GM21381 (cell line): Measurements from ENCODE around the gene CGB3.
"Not testable (repeated sequence)": the region's sequence is repeated elsewhere in the genome, so short reads cannot be mapped to it uniquely, and the experiment has no call there.

Experiments
- ATAC-seq: cut with Tn5 transposase; IDR thresholded peaks from one replicate; pipeline ENCODE4 v1.9.1; 2021; ENCODE audit warnings: mild to moderate bottlenecking, moderate library complexity; ENCODE audit not compliant: unreplicated experiment

CGB3 gene

DNA sequence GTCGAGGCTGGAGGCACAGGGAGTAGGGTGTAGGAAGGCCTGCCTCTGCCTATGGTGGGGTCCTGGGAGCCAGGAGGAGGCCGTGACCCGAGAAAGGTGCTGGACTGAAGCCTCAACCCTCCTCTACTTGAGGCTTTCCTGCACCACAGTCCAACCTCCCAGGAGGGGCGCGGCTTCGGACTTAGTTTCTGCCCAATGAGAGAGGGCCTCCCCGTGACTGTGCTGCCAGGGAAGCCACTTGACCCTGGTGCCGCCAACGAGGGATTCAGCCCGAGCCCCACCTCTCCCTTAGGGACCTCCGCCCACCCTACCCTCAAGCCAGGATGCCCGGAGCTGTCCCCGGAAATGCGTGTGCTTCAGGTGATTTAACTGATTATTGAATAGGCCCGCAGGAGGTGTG, at the start of gene CGB3:
TSS of gene CGB3 (minus strand) at position 101 of the 400 bp plus-strand sequence. CDS start 362 bp downstream, outside the sequence.
- not testable (repeated sequence) for ATAC-seq

DNA sequence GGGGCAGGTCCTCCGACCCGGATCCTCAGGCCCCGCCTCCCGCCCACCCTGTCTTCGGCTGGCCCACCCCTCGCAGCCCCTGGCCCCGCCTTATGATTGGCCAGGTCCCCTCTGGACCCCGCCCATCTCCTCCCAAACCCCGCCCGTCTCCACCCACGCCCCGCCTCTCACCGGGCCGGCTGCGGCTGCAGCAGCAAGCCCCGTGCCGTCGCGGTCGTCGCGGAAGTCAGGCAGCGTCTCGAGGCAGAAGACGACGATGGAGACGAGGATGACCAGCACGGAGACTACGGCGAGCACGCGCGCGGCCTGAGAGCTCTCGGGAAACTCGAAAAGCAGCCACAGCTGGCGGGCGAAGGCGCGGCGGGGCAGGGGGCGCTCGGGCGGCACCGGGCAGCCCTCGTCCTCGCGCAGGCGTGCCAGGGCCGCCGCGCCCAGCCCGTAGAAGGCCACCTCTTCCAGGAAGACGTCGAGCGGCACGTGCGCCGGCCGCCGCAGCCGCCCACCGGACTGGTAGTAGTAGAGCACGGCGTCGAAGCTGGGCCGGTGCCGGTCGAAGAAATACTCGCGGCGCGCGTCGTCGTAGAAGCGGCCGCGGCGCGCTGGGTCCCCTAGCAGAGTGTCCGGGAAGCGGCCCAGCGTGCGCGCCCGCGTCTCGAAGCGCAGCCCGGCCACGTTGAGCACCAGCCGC, 47.9 kb upstream of the CGB3 start:
- no peak for ATAC-seq

DNA sequence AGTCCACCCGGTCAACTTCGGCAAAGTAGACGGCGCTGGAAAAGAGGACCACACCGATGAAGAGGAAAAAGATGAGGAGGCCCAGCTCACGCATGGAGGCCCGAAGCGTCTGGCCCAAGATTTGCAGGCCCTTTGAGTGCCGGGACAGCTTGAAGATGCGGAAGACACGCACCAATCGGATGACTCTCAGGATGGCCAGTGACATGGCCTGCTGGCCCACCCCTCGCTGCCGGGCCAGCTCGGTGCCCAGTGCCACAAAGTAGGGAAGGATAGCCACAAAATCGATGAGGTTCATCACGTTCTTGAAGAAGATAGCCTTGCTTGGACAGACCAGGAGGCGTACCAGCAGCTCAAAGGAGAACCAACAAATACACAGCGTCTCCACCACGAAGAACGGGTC, 46.3 kb upstream of the CGB3 start:
- no peak for ATAC-seq

DNA sequence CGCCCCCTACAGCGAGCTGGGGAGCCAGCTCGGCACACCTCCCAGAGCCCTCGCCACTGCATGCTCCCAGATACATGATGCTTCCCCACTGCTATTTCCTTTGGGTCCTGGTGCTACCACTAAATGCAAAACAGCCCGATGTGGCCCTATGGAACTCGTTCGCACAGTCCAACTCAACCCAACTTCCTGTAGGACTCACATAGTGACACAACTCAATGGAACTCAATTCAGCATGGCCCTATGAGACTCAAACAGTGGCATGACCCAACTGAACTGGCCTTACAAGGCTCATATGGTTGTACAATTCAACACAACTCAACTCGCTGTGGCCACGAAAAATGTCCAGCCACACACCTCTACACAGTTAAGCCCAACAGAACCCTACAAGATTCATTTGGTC, 44.9 kb upstream of the CGB3 start:
- no peak for ATAC-seq

DNA sequence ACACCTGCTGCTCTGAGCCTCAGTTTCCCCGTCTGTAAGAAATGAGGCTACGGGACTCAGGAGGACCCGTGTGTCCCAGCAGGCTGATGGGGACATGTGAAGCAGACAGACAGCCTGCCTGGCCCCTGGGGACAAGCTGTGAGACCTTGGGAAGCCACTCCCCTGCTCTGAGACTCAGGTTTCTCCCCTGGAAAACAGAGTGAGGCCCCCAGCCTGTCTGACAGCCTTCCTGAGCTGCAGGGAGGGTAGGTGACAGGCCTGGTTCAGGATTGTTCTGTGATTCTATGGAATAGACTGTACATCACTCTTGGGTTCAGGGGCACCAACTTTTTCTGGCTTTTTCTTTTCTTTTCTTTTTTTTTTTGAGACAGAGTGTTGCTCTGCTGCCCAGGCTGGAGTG, 43.4 kb upstream of the CGB3 start:
- ATAC-seq = no peak

DNA sequence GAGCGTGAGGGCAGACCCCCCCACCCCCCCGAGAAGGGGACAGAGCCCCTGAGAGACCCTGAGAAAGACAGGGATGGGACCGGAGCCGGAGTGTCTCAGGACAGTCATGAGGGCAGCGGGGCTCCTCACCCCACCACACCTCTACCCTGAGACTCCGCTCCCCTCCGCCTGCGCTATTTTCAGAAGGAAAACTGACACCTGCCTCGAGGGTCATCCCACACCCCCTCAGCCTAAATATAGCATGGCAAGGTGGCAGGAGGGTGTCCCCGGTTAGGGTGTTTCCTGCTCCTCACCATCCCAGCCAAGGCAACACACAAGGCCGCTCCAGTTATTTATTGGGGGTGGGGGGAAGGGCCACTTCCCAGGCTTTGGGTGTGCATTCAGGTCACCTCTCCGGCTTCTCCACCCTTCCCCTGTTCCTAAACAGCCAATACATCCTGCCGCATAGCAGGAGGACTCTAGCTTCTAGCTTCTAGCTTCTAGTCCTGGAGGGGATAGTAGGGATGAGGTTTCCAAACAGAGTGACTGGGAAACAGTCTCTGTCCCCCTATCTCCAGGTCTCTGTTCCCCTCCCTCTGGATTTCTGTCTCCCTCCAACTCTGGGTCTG, 41.9 kb upstream of the CGB3 start:
- no peak for ATAC-seq

DNA sequence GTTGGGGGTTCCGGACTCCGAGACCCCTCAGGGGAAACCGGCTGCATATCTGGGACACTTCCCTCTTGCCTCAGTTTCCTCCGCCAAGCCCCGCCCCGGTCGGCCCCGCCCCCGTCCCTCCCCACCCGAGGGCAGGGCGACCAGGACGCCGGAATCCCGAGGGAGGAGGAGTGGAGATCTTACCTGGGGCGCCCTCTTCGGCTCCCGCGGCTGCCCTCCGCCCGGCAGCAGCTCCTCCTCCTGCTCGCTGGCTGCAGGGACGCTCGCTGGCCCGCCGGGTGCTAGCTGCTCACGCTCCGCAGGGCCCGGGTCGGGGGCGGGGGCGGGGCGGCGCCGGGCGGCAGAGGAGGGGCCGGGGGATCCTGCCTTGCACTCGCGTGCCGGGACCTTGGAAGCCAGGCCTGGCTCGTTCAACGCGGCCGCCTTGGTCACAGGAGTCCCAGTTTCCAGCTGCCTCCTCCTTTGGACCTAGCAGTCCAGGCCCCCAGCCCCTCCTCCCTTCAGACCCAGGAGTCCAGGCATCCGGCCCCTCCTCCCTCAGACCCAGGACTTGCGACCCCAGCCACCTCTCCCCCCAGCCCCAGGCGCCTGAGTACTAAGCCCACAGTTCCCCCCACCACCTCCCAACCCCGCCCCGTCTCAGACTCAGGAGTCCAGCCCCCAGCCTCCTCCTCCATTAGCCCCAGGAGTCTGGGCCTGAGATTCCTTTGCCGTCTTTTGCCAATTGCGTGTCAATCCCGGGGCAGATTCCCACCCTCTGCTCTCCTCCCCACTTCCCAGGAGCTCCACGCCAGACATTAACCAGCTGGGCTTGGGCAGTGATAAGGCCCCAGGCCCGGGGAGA, 40.9 kb upstream of the CGB3 start, which contains the start of gene NTF4:
TSS of gene NTF4 (minus strand) at position 51 of the 844 bp plus-strand sequence. CDS start 2,821 bp downstream, outside the sequence.
- no peak for ATAC-seq

DNA sequence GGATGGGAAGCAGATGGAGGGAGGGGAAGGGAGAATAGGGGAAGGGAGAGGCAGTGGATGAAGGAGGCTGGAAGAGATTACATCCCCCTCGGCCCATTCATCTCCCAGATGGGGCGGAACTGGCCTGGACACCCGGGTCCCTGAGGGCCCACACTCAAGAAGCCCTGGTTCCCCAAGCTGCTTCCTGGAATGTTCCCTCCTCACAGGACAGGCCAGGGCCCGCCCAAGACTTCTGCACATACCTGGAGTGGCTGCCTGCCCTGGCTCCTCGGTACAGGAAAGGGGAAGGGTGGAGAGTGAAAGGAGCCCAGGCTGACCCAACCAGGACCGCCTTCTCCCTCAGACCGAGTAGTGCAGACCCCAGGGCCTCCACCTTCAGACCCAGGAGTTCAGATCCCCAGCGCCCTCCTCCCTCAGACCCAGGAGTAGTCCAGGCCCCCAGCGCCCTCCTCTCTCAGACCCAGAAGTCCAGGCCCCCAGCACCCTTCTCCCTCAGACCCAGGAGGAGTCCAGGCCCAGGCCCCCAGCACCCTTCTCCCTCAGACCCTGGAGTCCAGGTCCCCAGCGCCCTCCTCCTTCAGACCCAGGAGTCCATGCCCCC, 40.0 kb upstream of the CGB3 start:
- no peak for ATAC-seq

DNA sequence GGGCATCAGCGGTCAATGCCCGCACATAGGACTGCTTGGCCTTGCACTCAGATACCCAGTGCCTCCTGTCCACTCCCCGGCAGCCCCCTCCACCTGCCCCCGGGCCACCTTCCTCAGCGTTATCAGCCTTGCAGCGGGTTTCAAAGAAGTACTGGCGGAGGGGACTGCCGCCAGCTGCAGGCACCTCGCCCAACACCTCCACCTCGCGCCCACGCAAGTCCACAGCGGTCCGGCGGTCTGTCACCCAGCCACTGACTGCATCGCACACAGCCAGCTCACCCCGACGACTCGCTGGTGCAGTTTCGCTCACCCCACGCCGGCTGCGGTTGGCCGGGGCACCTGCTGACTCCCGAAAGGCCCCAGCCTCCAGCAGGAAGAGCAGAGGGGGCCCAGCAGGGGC, 37.3 kb upstream of the CGB3 start:
- ATAC-seq = no peak

DNA sequence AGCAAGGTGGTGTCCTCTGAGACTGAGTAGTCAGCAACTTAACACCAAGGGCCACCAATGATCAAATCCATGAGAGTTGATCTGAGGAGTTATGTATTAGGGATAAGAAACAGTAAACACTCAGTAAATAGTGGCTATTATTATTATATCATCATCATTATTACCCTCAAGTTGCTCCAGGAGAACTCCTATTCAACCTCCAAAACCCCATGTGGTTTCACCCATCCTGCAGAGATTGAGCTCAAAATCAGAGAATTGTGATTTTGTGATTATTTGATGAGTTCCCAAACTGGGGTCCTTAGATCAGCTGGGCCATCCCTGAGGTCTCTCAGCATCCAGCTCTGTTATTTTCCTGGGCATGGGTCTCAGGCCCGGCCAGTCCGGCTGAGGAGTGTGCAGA, 36.9 kb upstream of the CGB3 start:
- no peak for ATAC-seq

DNA sequence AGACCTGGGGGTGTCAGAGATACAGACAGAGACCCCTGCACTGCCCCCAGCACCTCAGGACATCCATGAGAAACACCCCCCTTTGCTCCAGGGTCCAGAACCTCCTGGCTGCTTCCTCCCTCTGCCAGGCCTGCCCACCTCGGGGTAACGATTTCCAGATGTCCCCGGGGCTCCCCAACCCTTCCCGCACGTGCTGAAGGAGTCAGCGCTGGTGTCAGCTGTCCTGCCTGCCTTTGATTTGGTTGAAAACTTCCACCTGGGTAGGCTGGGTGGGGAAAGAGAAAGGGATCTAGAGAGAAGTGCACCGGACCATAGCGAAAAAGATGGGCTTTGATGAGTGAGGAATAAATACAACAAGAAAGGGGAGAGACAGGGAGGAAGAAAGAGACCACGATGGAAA, 34.9 kb upstream of the CGB3 start:
- no peak for ATAC-seq

DNA sequence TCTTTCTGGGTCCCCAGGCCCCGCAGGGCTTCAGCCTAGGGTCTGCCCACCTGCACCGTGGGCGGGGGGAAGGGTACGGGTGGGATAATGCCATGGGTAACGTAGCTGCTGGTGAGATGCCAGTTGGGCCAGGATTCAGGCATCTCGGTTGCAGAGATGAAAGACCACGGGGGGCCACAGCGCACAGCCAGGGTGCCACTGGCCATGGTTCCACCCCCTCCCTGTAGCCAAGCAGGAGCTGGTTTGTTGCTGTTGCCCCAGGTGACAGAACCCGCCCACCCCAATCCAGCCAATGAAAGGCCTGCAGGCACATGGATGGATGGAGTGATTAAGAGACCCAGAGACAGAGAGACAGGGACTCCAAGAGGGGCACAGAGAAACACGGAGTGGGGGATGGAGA, 34.4 kb upstream of the CGB3 start:
- ATAC-seq = no peak

DNA sequence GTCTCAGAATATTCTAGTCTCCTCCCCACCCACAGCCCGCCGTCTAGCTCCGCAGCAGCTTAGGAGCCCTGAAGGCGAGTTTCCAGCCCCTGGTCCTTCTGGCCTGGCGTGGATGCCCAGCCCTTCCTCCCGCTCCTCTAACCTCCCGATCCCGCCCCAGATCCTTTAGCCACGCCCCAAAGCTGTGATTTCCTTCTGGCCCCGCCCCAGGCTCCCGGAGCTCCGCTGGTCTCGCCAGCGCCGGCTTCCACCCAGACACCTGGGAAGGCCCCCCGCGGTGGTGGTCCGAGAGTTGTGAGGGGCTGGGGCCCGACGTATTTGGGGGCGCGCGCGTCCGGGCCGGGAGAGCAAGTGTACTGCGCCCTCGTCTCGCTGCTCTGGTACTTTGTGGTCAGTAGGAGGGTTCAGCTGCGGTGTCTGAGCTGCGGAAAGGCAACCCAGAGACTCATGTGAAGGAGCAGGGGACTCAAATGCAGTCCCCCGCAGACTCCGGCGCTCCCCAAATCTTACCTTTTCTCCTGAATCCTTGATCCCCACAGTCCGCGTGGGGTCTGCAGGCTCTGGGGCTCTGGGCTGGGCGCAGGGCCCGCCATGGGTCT, 33.6 kb upstream of the CGB3 start, which contains the start of gene CGB7:
TSS of gene CGB7 (minus strand) at position 114 of the 599 bp plus-strand sequence. CDS start 2,374 bp downstream, outside the sequence.
- ATAC-seq = no peak

DNA sequence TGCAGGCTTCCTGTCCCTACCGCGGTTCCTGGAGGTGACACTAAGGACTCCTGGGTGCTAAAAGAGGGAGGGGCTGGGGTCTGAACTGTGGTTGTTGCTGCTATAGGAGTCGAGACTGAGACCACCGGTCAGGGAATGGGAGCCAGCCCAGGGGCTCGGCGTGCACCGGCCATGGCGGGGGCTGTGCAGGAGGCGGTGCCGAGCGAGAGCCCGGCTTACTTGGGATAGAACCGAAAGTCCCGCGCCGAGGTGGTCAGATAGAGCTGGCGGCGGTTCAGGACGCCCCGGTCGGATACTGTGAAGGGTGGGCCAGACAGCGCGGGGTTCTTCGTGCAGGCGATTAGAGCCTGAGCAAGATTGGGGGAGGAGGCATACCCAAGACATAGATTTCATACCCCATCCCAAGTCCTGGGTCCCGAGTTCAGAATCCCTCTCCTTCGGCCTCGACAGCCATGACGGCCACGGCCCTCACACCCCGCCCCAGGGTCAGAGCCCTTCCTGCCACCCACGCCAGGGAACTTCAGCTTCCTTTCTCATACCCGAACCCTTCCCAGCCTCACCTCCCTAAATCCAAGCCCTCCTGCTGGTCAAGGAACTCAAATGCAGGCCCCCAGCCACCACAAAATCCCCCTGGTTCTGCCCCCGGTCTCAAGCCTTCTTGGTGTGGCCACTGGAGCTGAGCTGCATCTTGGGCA, 32.9 kb upstream of the CGB3 start:
- ATAC-seq = not testable (repeated sequence)

DNA sequence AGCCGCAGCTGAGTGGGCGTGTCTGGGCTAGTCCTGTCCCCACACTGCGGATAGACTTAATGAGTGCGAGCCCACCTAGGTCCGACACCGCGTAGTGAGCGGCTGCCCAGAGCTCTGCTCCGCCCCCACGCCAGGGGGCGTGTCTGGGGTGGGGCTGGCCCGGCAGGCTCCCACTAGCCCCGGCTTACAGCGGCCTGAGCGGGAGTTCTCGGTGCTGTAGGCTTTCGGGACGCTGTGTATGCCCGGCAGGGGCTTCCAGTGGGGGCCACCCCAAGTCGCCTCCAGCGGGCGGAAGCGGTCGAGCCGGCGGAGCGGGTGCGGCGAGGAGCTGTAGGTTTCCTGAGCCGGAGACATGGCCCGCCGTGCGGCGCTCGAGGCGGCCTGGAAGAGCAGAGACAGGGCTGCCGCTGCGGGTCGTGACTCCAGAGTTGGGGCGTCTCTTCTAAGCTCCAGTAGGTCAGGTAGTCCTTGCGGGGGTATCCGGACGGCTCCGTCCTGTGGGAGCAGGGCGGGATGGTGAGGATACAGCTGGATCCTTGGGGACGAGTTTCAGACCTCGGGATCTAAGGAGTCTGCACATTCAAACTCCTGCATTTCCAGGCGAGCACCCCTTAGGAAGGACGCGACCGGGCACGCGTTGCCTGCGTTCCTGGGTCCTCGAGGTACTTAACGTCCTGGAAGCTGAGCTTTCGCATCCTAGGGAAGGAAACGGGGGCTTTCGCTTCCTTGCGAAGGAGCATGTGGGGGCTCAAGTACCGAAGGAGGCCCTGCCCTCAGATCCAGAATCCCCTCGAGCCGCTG, 32.2 kb upstream of the CGB3 start:
- ATAC-seq = peak; percentile 61

DNA sequence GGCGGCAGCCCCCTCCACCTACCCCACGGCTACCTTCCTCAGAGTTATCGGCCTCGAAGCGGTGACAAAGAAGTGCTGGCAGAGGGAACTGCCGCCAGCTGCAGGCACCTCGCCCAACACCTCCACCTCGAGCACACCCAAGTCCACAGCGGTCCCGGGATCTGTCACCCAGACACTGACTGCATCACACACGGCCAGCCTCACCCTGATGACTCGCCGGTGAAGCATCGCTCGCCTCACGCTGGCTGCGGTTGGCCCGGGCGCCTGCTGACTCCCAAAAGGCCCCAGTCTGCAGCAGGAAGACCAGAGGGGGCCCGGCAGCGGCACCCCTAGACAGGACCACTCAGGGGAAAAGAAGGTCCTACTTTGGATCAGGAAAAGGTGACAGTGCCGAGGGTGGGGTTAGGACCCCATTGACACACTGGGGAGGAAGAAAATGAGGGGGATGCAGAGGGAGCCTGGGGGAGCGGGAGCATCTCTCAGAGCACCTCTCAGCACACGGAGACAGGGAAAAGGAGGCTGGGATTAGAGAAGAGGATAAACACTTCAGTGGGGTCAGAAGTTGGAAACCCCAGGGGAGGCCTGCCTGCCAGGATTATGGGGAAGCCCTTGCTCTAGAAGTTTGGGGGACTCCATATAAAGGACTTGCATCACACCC, 26.4 kb upstream of the CGB3 start:
- ATAC-seq = not testable (repeated sequence)

DNA sequence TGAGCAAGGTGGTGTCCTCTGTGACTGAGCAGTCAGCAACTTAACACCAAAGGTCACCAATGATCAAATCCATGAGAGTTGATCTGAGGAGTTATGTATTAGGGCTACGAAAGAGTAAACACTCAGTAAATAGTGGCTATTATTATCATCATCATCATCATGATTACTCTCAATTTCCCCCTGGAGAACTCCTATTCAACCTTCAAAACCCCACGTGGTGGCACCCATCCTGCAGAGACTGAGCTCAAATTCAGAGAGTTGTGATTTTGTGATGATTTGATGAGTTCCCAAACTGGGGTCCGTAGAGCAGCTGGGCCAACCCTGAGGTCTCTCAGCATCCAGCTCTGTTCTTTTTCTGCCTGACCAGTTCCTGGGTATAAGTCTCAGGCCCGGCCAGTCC, 25.7 kb upstream of the CGB3 start:
- not testable (repeated sequence) for ATAC-seq

DNA sequence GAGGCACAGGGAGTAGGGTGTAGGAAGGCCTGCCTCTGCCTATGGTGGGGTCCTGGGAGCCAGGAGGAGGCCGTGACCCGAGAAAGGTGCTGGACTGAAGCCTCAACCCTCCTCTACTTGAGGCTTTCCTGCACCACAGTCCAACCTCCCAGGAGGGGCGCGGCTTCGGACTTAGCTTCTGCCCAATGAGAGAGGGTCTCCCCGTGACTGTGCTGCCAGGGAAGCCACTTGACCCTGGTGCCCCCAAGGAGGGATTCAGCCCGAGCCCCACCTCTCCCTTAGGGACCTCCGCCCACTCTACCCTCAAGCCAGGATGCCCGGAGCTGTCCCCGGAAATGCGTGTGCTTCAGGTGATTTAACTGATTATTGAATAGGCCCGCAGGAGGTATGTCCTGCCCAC, 24.9 kb upstream of the CGB3 start, which contains the start of gene CGB8:
TSS of gene CGB8 (minus strand) at position 101 of the 400 bp plus-strand sequence. CDS start 372 bp downstream, outside the sequence.
- ATAC-seq = not testable (repeated sequence)

DNA sequence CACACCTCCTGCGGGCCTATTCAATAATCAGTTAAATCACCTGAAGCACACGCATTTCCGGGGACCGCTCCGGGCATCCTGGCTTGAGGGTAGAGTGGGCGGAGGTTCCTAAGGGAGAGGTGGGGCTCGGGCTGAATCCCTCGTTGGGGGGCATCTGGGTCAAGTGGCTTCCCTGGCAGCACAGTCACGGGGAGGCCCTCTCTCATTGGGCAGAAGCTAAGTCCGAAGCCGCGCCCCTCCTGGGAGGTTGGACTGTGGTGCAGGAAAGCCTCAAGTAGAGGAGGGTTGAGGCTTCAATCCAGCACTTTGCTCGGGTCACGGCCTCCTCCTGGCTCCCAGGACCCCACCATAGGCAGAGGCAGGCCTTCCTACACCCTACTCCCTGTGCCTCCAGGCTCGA, 19.4 kb upstream of the CGB3 start, which contains the start of gene CGB5:
TSS of gene CGB5 (plus strand) at position 301 of the 400 bp plus-strand sequence. CDS start 362 bp downstream, outside the sequence.
- not testable (repeated sequence) for ATAC-seq
